HG03064 (cell line): Measurements from ENCODE around the gene SLAMF7.
A peak's percentile ranks its signal among the peaks of the same experiment; 100 is the strongest.
"Not testable (repeated sequence)": the region's sequence is repeated elsewhere in the genome, so short reads cannot be mapped to it uniquely, and the experiment has no call there.

Experiments
- ATAC-seq: cut with Tn5 transposase; IDR thresholded peaks from one replicate; pipeline ENCODE4 v1.9.1; 2021; ENCODE audit warnings: low read depth; ENCODE audit not compliant: unreplicated experiment

The SLAMF7 gene, protein sequence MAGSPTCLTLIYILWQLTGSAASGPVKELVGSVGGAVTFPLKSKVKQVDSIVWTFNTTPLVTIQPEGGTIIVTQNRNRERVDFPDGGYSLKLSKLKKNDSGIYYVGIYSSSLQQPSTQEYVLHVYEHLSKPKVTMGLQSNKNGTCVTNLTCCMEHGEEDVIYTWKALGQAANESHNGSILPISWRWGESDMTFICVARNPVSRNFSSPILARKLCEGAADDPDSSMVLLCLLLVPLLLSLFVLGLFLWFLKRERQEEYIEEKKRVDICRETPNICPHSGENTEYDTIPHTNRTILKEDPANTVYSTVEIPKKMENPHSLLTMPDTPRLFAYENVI

DNA sequence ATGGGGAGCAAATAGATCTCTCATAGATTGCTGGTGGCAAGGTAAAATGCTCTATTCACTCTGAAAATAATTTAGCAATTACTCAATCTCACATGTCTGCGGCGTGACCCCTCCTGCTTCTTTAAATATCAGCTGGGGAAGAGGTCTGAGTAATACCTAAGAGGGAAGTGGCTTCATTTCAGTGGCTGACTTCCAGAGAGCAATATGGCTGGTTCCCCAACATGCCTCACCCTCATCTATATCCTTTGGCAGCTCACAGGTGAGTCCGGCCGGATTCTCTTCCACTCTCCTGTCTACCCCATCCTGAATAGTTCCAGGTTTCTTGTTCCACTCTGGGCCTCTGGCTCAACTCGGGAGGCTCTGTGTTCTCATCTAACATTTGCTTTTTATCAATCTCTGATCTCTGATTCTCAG, at the start of gene SLAMF7:
Gene SLAMF7 (plus strand): TSS at position 150 of the 414 bp plus-strand sequence. CDS start 55 bp downstream, at position 205.
- peak; percentile 38 for ATAC-seq

DNA sequence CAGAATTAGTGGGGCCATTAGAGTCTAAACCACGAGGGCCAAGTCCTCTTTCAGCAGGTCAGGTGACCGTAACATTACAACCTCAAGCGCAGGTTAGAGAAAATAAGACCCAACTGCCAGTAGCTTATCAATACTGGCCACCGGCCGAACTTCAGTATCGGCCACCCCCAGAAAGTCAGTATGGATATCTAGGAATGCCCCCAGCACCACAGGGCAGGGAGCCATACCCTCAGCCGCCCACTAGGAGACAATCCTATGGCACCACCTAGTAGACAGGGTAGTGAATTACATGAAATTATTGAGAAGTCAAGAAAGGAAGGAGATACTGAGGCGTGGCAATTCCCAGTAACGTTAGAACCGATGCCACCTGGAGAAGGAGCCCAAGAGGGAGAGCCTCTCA, 46.7 kb upstream of the SLAMF7 start:
- ATAC-seq = not testable (repeated sequence)

DNA sequence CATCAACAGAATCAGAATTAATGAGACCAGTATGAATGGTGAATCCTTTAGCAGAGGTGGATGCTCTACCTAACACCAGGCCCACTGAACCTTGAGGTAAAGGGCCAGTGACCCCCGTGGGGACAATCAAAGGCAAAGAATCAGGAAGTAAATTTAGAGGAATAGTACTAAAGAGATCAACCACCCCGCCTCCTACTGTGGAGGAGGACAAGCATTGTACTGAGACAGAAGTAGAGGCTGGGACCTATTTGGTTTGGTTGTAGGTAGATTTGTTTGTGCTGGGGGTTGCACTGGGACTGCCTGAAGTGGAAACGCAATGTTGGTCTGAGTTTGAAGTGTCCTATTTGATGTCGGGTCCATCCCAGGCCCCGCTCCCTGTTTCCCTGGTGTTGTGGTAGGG, 36.9 kb upstream of the SLAMF7 start:
- ATAC-seq = no peak

DNA sequence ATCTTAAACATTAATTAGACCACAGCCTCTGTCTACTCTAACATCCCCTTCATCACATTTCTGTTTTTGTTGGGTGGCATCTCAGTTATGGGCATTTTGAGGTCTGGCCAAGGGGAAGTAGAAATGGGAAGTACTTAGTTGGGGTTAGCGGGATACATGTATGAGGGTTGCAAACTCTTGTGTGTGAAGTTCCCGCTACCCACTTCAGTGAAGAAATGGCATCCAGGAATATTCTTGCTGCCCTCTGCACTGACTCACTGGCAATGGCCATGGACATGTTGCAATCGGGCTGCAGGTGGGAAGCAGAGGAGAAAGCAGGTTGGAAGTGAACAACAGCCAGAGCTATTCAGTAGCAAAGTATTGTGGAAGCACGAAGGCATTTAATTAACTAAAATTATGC, 34.8 kb upstream of the SLAMF7 start:
- no peak for ATAC-seq

DNA sequence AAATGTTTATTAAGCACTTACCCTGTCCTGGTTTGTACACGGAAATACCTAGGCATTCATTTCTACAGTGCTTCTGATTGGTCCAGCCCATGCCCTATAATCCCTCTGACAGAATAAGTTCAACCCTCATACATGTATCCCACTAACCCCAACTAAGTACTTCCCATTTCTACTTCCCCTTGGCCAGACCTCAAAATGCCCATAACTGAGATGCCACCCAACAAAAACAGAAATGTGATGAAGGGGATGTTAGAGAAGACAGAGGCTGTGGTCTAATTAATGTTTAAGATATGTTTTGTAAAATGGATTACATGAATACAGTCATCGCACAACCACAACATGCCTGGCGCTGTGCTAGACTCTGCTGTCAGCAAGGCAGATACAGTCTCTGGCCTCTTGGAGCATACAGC, 33.8 kb upstream of the SLAMF7 start:
- not testable (repeated sequence) for ATAC-seq

DNA sequence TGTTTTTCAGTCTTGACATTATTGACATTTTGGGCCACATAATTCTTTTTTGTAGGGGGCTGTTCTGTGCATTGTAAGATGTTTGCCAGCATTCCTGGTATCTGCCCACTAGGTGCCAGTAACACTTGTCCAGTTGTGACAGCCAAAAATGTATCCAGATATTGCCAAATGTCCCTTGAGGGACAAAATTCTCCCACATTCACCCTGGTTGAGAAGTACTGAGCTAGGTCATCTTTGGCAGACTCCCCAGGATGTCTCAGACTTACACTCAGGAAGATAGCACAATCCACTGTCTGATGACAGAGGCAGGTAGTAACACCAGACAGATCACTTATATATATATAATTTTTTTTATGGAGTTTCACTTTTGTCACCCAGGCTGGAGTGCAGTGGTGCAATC, 33.3 kb upstream of the SLAMF7 start:
- ATAC-seq = no peak

DNA sequence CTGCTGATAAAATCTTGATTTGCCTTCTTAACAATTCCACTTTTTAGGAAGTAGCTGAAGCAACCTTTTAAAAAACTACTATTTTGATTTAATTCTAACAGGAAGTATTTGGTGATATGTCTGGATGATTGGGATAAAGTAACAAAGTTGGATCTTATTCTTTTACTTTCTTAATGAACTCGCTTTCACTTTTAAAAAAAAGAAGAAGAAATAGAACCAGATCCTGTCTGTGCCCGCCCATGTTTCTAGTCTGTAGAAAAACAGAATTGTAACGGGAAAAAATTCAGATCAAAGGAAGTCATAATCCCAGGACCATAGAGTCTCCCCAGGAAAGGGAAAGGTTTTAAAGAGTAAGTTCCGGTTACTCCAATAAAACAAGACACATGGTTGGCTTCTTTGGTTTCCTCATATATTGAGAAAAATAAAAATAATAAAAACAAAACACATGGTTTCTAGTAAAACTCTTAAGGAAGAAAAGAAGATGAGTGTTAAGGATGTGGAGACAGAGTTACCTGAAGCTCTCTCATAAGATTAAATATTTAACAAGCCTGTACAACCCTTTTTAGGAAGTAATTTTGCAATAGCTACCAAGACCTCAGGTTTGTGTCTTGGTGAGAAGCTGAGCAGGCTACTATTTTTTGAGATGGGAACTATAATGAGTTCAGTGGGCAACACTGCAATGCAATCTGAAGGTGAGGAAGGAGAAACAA, 32.4 kb upstream of the SLAMF7 start:
- no peak for ATAC-seq

DNA sequence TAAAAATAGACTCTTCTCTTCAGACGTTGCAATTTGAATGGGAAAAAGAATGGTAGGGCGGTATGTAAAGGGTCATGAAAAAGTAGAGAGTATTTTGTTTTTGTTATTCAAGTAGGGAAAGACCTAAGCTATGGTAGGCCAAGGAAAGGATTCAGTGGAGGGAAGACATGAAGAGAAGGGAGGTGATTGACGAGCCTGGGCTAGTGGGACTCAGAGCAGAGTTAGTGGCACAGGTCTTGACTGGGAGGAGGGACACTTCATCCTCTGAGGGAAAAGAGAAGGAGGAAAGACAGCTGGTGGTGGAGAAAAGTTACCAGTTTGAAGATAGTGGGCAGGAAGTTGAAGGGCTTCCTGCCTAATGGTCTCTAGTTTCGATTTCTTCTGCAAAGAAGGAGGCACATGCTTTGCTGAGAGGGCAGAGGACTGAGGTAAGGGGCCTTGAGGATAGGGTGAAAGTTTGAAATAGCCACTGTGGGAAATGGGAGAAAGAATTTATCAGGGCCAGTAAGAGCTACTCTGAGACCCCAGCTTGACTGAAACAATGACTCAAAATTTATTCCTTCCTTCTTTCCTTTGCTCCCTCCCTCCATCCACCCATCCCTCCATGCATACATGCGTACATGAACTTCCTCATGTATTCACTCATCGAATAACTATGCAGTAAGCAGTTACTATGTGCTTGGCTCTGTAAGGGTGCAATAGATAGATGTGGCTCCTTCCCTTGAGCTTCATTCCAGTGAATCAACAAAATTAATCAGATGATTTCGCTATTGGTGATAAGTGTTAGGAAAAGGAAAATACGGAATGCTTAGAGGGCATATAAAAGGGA, 31.6 kb upstream of the SLAMF7 start:
- ATAC-seq = no peak

DNA sequence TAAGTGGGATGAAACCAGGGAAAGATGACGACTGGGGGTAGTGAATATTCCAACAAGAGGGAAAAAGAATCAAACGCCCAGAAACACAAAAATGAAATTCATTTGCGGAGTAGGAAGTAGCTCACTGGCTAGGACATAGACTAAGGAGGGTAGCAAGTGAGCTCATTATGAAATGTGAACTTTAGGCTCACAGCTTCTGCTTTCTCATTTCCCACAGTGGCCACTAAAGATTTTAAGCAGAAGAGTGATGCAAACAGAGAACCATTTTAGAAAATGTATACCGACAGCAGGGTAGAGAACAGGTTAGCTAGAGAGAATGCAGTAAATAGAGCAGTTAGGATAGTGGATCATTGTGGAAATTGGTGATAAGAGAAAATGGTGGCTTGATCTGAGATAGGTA, 30.9 kb upstream of the SLAMF7 start:
- ATAC-seq = no peak

DNA sequence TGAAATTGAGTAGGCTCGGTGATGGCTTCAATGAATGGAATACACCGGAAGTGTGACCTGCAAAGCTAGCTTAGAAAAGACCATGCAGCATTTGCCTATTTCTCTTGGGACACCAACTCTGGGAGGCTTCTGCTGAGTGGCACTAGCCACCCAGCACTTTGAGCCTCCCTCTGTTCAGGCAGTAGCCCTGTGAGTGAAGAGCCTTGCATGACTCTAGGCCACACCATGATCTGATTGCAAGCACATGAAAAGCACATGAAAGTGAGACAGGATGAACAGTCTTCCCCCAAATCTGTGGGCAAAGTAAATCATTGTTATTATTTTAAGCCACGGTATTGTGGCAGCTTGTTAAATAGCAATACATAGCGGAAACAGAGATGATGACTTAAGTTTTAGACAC, 30.2 kb upstream of the SLAMF7 start:
- no peak for ATAC-seq

DNA sequence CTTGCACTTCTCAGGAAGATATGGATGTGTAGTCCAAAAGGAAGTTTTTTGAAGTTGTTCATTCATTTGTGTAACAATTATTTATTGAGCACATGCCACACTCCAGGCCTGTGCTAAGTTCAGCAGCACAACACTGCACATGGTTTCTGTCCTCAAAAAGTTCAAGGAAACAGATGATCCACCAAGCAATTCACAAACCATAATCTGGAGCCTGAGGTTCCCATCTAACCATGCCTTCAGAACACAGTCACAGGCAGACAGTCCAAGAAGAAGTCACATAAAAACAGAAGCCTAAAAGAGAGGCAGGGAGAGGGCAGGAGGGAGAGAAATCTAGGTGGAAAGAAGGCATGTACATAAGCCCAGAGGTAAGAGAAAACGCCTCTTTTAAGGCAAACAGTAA, 29.3 kb upstream of the SLAMF7 start:
- ATAC-seq = no peak

DNA sequence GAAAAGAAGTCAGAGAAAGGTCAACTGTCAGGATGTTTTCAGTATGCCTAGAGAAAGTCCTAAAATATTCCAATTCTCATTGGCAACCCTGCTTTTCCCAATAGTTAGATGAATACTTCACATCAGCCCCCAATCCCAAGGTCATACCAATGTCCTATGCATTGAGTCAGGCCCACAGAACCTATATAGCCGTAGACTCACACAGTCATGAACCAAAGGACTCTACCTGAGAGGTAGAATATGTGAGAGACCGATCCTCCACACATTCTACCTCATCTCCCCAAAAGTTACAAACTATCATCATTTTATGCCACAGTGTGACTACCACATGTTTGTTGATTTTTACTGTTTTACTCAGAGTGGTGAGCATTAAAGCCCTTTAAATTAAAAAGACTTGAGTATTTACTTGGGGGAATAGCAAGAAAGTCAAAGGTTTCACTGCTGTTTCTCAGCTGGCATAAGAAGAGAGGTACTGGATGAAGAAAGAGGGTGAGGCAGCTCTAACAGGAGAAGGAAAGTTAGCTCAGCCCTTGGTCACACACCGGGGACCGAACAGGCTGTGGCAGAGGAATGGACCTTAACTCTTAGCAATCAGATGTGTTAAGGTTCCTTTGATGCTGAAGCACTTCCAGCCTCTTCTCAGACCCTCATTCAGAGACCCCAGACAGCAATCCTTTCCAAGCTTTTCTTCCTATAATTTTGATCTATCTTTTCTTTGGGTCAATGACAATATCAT, 28.4 kb upstream of the SLAMF7 start:
- no peak for ATAC-seq

DNA sequence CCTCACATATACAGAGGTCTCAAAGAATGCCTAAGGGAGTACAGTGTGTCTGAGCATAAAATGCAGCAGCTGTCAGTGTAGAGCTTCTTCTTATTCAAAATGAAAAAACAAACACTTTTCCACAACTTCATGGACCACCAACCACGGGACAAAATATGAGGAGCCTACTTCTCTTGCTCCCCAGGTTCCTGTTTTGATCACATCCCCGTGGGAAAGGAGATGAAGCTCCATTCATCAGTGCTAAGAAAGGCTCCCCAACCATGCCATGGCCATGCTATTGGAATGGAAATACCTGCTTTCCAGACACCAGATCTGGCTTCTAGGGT, 27.8 kb upstream of the SLAMF7 start:
- ATAC-seq = no peak

DNA sequence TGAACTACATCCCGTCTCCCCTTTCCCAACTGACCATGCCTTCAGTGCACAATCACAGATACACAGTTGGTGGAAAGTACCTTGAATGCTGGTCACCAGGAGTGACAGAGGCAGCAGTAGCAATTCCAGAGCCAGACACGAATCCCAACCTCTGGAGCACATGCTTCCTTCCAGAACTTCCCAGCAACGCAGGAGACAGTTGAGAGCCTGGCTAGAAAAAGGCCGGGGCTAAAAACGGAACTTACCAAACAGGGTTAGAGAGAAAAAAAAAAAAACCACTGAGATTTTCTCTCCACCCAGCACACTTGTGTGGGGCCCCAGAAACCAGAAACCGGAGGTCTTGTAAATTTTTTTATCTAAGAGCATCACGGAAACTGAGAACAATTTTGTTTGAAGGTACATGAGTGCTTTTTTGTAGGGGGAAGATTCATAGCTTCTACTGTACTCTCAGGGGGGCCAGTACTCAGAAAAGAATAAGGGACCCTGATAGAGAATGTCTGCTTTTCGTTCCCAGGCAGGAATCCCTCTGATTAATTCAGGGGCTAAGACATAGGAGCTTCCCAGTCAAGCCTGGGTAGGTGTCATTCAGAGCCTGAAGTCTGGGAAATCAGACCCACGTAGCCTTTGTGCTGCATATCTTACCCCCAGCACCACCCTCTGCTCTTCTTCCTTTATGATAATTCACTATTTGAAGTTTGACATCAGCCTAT, 27.3 kb upstream of the SLAMF7 start, which contains the start of gene CD48:
Gene CD48 (minus strand): TSS at position 221 of the 710 bp plus-strand sequence. CDS start 59 bp downstream, at position 162.
- no peak for ATAC-seq

DNA sequence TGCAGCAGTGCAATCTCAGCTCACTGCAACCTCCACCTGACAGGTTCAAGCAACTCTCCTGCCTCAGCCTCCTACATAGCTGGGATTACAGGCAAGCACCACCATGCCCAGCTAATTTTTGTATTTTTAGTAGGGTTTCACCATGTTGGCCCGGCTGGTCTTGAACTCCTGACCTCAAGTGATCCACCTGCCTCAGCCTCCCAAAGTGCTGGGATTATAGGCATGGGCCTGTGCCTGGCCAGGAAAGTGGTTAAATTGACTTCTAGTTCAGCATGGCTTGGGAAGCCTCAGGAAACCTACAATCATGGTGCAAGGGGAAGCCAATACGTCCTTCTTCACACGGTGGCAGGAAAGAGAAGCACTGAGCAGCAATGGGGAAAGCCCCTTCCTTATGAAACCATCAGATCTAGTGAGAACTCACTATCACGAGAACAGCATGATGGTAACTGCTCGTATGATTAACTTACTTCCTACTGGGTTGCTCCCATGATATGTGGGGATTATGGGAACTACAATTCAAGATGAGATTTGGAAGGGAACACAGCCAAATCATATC, 26.4 kb upstream of the SLAMF7 start:
- not testable (repeated sequence) for ATAC-seq

DNA sequence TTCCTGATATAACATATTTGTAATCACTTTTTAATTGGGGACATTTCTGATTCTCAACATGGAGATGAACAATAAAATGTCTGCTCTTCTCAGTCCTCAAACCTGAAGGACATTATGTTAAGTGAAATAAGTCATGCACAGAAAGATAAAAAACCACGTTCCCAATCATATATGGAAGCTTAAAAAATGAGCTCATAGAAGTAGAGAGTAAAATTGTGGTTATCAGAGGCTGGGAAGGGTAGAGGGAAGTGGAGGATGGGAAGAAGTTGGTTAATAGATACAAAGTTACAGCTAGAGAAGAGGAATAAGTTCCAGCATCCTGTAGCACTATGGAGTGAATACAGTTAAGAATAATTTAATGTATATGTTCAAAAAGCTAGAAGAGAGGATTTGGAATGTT, 25.9 kb upstream of the SLAMF7 start:
- no peak for ATAC-seq

DNA sequence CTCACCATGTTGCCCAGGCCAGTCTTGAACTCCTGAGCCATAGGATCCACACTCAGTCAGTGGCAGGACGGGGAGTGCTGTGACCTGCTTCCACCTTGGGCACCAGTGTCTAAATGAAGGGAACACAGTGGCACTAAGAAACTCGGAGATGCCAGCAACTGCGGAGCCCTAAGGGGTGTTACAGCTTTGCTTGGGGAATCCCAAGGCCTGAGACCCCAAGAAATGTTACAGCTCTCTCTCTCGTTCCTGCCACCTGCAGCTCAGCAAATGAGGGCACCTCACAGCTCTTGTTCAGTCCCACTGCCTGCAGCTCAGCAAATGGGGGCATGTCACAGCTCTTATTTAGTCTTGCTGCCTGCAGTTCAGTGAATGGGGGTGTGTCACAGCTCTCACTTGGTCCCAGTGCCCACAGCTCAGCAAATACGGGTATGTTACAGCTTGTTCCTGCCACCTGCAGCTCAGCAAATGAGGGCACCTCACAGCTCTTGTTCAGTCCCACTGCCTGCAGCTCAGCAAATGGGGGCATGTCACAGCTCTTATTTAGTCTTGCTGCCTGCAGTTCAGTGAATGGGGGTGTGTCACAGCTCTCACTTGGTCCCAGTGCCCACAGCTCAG, 24.9 kb upstream of the SLAMF7 start:
- ATAC-seq = not testable (repeated sequence)

DNA sequence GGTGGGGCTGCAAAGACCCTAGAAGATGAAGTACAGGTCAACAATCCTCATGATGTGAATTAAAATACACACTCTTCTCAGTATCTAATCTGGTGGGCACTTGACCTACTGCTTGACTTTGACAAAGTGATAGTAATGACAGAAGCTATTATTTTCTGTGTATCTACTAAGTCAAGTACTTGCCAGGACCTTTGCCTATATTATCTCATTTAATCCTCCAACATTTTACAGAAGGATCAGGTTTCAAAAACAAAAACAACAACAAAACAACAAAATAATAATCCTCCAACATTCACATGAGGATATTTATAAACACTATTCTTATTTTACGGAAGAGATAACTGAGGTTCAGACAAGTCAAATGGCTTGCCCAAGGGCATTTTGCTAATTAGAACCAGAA, 23.0 kb upstream of the SLAMF7 start:
- ATAC-seq = no peak

DNA sequence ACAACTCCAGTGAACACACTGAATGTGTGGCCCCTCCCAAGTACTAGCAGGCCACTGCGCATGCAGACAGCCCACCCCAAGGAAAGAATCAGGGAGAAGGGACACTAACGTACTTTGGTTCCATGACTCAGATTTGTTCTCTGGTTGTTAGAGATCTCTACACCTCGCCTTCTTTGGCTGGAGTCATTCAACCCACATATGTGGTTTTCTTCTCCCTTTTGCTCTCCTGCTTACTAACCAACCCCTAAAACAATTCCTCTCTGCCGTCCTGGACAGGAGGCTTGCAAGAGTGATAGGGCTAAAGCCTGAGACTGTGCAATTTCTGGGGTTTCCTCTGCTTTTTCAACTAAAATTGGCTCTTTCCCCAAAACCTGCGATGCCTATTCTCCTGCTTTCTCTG, 21.7 kb upstream of the SLAMF7 start:
- ATAC-seq = no peak
